ENCODE results near the gene CAPN10. TPM values are rescaled to one million over a fixed set of nuclear protein-coding genes. Genes with fewer than 3 reads are reported as not detected.

The CAPN10 gene
- total RNA-seq, 4 donors from 2014 or later: 41.9 to 118 (median 48.7) TPM

GRCh38 chr2:240646176-240646899, 59.8 kb downstream of the CAPN10 start:
- no peak overlapping the region for H3K4me3 ChIP-seq
- TF ChIP-seq EP300 (IDR thresholded peaks at IDR 0.05; ENCODE audit: low read depth): no peak
- TF ChIP-seq POLR2AphosphoS5 (IDR thresholded peaks at IDR 0.05): no peak
- TF ChIP-seq POLR2A (IDR thresholded peaks at IDR 0.05): no peak
- TF ChIP-seq CTCF (IDR thresholded peaks at IDR 0.05): no peak
- H3K27ac ChIP-seq: no peak overlapping the region
- intact Hi-C loops (cut with DNase I; ENCODE audit: low total_unique reads) (no loop called here), in situ Hi-C loops (cut with MboI; ENCODE audit: low pct_ligation_motif_present in 1 of 4, low pct_unique_long_range_greater_than_20kb in 1 of 4, low sequenced_read_pairs in 3 of 4) (no loop called here)
- H3K27me3 ChIP-seq: peaks cover 64% of the 10 kb centered on the region
- WGBS, 2 donors (ENCODE audit: low coverage in 1 of 2): 76% methylated on average over 36 of the region's 36 CpGs; no CpG with 5 or more reads in 1 of the 2 donors
- DNase-seq: no peak
- no peaks in the 10 kb centered on the region for H3K9me3 ChIP-seq
- H3K4me1 ChIP-seq: no peaks in the 10 kb centered on the region
- H3K36me3 ChIP-seq: no peaks in the 10 kb centered on the region

- Histone ChIP-seq H3K4me1 (no peaks in the 10 kb centered on the region), H3K27ac (no peak overlapping the region), H3K4me3 (no peak overlapping the region), H3K27me3 (peaks cover 66% of the 10 kb centered on the region), H3K36me3 (no peaks in the 10 kb centered on the region), H3K9me3 (no peaks in the 10 kb centered on the region)
- no peak for DNase-seq
- 70% methylated on average over 21 of the region's 30 CpGs; no CpG with 5 or more reads in 1 of the 2 donors for WGBS, 2 donors (ENCODE audit: low coverage in 1 of 2)
- in situ Hi-C loops (cut with MboI; ENCODE audit: low pct_ligation_motif_present in 1 of 4, low pct_unique_long_range_greater_than_20kb in 1 of 4, low sequenced_read_pairs in 3 of 4): no loop called here
- intact Hi-C loops (cut with DNase I; ENCODE audit: low total_unique reads): no loop called here
- TF ChIP-seq POLR2AphosphoS5 (IDR thresholded peaks at IDR 0.05) (no peak), EP300 (IDR thresholded peaks at IDR 0.05; ENCODE audit: low read depth) (no peak), POLR2A (IDR thresholded peaks at IDR 0.05) (no peak), CTCF (IDR thresholded peaks at IDR 0.05) (no peak)
Observed at GRCh38 chr2:240646900-240647502, 60.5 kb downstream of the CAPN10 start.

GRCh38 chr2:240647503-240648154, 61.1 kb downstream of the CAPN10 start:
- no peak overlapping the region for H3K4me3 ChIP-seq
- no peak for DNase-seq
- H3K9me3 ChIP-seq: no peaks in the 10 kb centered on the region
- TF ChIP-seq CTCF (IDR thresholded peaks at IDR 0.05): no peak
- TF ChIP-seq POLR2AphosphoS5 (IDR thresholded peaks at IDR 0.05): no peak
- no peak for TF ChIP-seq EP300 (IDR thresholded peaks at IDR 0.05; ENCODE audit: low read depth)
- TF ChIP-seq POLR2A (IDR thresholded peaks at IDR 0.05): no peak
- no peaks in the 10 kb centered on the region for H3K36me3 ChIP-seq
- in situ Hi-C loops (cut with MboI; ENCODE audit: low pct_ligation_motif_present in 1 of 4, low pct_unique_long_range_greater_than_20kb in 1 of 4, low sequenced_read_pairs in 3 of 4) (no loop called here), intact Hi-C loops (cut with DNase I; ENCODE audit: low total_unique reads) (no loop called here)
- H3K27me3 ChIP-seq: peaks cover 63% of the 10 kb centered on the region
- 74% methylated on average over 22 of the region's 22 CpGs; no CpG with 5 or more reads in 1 of the 2 donors for WGBS, 2 donors (ENCODE audit: low coverage in 1 of 2)
- H3K4me1 ChIP-seq: no peaks in the 10 kb centered on the region
- H3K27ac ChIP-seq: no peak overlapping the region

GRCh38 chr2:240648155-240648649, 61.7 kb downstream of the CAPN10 start:
- in situ Hi-C loops (cut with MboI; ENCODE audit: low pct_ligation_motif_present in 1 of 4, low pct_unique_long_range_greater_than_20kb in 1 of 4, low sequenced_read_pairs in 3 of 4) (no loop called here), intact Hi-C loops (cut with DNase I; ENCODE audit: low total_unique reads) (no loop called here)
- no peak for TF ChIP-seq POLR2AphosphoS5 (IDR thresholded peaks at IDR 0.05)
- TF ChIP-seq EP300 (IDR thresholded peaks at IDR 0.05; ENCODE audit: low read depth): no peak
- no peak for TF ChIP-seq POLR2A (IDR thresholded peaks at IDR 0.05)
- TF ChIP-seq CTCF (IDR thresholded peaks at IDR 0.05): no peak
- Histone ChIP-seq H3K27me3 (peaks cover 63% of the 10 kb centered on the region), H3K4me1 (no peaks in the 10 kb centered on the region), H3K9me3 (no peaks in the 10 kb centered on the region), H3K4me3 (no peak overlapping the region), H3K36me3 (no peaks in the 10 kb centered on the region), H3K27ac (no peak overlapping the region)
- DNase-seq: no peak
- WGBS, 2 donors (ENCODE audit: low coverage in 1 of 2): 75% methylated on average over 6 of the region's 6 CpGs; no CpG with 5 or more reads in 1 of the 2 donors
